PC-3 (cell line): ENCODE data around the gene TMEM91. TPM values are rescaled to one million over a fixed set of nuclear protein-coding genes. Genes with fewer than 3 reads are reported as not detected.

Source experiments
- ATAC-seq: fragments of 200-7000 bp; cut with Tn5 transposase; 2 replicates; pipeline ENCODE4 v1.9.1; 2020; ENCODE audit warnings: mild to moderate bottlenecking, moderate library complexity
- BruUV-seq: library from RNA; stranded (reverse); fragments of 400-500 nt; replicated peaks from 2 replicates; lab custom pipeline; 2021; lab: Mats Ljungman, UMichigan
- CTCF ChIA-PET: fragments of 300-600 bp; sonication (Branson Sonifier 250); formaldehyde crosslinking; loops from one replicate; lab custom pipeline; 2022; ENCODE audit warnings: antibody characterized with exemption; lab: Charles Lee
- POLR2A ChIA-PET: fragments of 300-600 bp; sonication (Branson Sonifier 250); formaldehyde crosslinking; loops from one replicate; lab custom pipeline; 2022; ENCODE audit warnings: antibody characterized with exemption; ENCODE audit not compliant: unreplicated experiment; lab: Charles Lee
- DNase-seq: peaks from one replicate; pipeline ENCODE4 v3.0.0-alpha.2; 2015
- H2AFZ ChIP-seq: fragments of 300-600 bp; sonication (generic); 2 replicates; pipeline ENCODE4 v1.6.0; 2016; ENCODE audit warnings: antibody characterized with exemption, low read length
- H3F3A ChIP-seq: fragments of 300-600 bp; sonication (generic); one replicate; pipeline ENCODE4 v1.6.0; 2017; ENCODE audit warnings: antibody characterized with exemption, low read length, control low read depth, mild to moderate bottlenecking; ENCODE audit not compliant: unreplicated experiment
- H3K27ac ChIP-seq: fragments of 300-600 bp; sonication (generic); 2 replicates; pipeline ENCODE4 v1.5.1; 2016; ENCODE audit warnings: mild to moderate bottlenecking, low read length
- H3K27me3 ChIP-seq: fragments of 300-600 bp; sonication (generic); 2 replicates; pipeline ENCODE4 v1.6.1; 2016; ENCODE audit warnings: low read length, mixed read lengths
- H3K36me3 ChIP-seq: fragments of 300-600 bp; sonication (generic); 2 replicates; pipeline ENCODE4 v1.6.1; 2016; ENCODE audit warnings: low read depth, mixed run types, low read length, mixed read lengths
- H3K4me1 ChIP-seq: fragments of 300-600 bp; sonication (generic); 2 replicates; pipeline ENCODE4 v1.5.1; 2016; ENCODE audit warnings: low read length; ENCODE audit not compliant: insufficient read depth
- H3K4me2 ChIP-seq: fragments of 300-600 bp; sonication (generic); 2 replicates; pipeline ENCODE4 v1.6.0; 2016; ENCODE audit warnings: low read length
- H3K4me3 ChIP-seq: fragments of 300-600 bp; sonication (generic); 2 replicates; pipeline ENCODE4 v1.5.1; 2016; ENCODE audit warnings: mild to moderate bottlenecking, low read length, mixed read lengths
- H3K79me2 ChIP-seq: fragments of 300-600 bp; sonication (generic); 2 replicates; pipeline ENCODE4 v1.6.1; 2017; ENCODE audit warnings: low read length, mixed read lengths
- H3K9ac ChIP-seq: fragments of 300-600 bp; sonication (generic); 2 replicates; pipeline ENCODE4 v1.6.0; 2016; ENCODE audit warnings: mild to moderate bottlenecking, low read length
- H3K9me2 ChIP-seq: fragments of 300-600 bp; sonication (generic); replicated peaks from 2 replicates; pipeline ENCODE4 v1.6.1; 2016; ENCODE audit warnings: mixed run types, low read length, mixed read lengths
- H3K9me3 ChIP-seq: fragments of 300-600 bp; sonication (generic); 2 replicates; pipeline ENCODE4 v1.6.1; 2016; ENCODE audit warnings: low read length, mixed read lengths
- H4K20me1 ChIP-seq: fragments of 300-600 bp; sonication (generic); 2 replicates; pipeline ENCODE4 v1.6.1; 2016; ENCODE audit warnings: low read length, mixed read lengths
- CTCF ChIP-seq: fragments of 300-600 bp; sonication (generic); conservative IDR thresholded peaks from 2 replicates; pipeline ENCODE4 v1.5.1; 2017; ENCODE audit warnings: antibody characterized with exemption, low read depth, mild to moderate bottlenecking, low read length
- EZH2 ChIP-seq: fragments of 300-600 bp; sonication (generic); IDR thresholded peaks from one replicate; pipeline ENCODE4 v1.6.1; 2017; ENCODE audit warnings: antibody characterized with exemption, mild to moderate bottlenecking, low read length; ENCODE audit not compliant: unreplicated experiment
- EZH2phosphoT487 ChIP-seq: fragments of 300-600 bp; sonication (generic); IDR thresholded peaks from 2 replicates; pipeline ENCODE4 v1.6.1; 2018; ENCODE audit warnings: mild to moderate bottlenecking, antibody characterized with exemption, low read length, borderline replicate concordance
- intact Hi-C: fragments of 100-400 bp; cut with micrococcal nuclease; formaldehyde crosslinking; loops from 2 replicates; pipeline ENCODE4 v1.9.0; 2023
- total RNA-seq: library from RNA; depleted of rRNA; stranded (reverse); fragments of >200 nt; gene quantifications from 2 replicates; pipeline ENCODE4 v1.2.3, GENCODE V29; 2014; rRNA removed

TMEM91 gene
- total RNA-seq, 1 experiment from 2014 or later: 2.4 TPM

GRCh38 chr19:41431426-41432386 lies 55.4 kb downstream of the TMEM91 start:
- CTCF ChIA-PET: no interaction called here
- H4K20me1 ChIP-seq: no peaks in the 10 kb centered on the region
- no peak overlapping the region for H2AFZ ChIP-seq
- H3K27ac ChIP-seq: no peak overlapping the region
- TSS peak; percentile 38 for BruUV-seq
- no peaks in the 10 kb centered on the region for H3K27me3 ChIP-seq
- POLR2A ChIA-PET: no interaction called here
- H3K4me3 ChIP-seq: no peak overlapping the region
- no peaks in the 10 kb centered on the region for H3K9me3 ChIP-seq
- intact Hi-C loops: no loop called here
- H3K9me2 ChIP-seq: no peaks in the 10 kb centered on the region
- no peaks in the 10 kb centered on the region for H3K36me3 ChIP-seq
- H3K4me2 ChIP-seq: no peak overlapping the region
- ATAC-seq (no peak), DNase-seq (no peak)
- no peak overlapping the region for H3K9ac ChIP-seq
- no peaks in the 10 kb centered on the region for H3F3A ChIP-seq
- H3K79me2 ChIP-seq: no peaks in the 10 kb centered on the region
- TF ChIP-seq EZH2 (no peak), CTCF (peak; percentile 46; the same call in 1 of the 2 replicates)
- no peaks in the 10 kb centered on the region for H3K4me1 ChIP-seq

- intact Hi-C loops: no loop called here
- H2AFZ ChIP-seq: no peak overlapping the region
- no peaks in the 10 kb centered on the region for H4K20me1 ChIP-seq
- no peak for ATAC-seq
- no peak overlapping the region for H3K27ac ChIP-seq
- no peak overlapping the region for H3K4me3 ChIP-seq
- H3F3A ChIP-seq: no peaks in the 10 kb centered on the region
- no peaks in the 10 kb centered on the region for H3K9me2 ChIP-seq
- no peaks in the 10 kb centered on the region for H3K4me1 ChIP-seq
- TF ChIP-seq CTCF (no peak), EZH2 (no peak), EZH2phosphoT487 (no peak)
- ChIA-PET POLR2A (no interaction called here), CTCF (no interaction called here)
- H3K9me3 ChIP-seq: no peaks in the 10 kb centered on the region
- no peak overlapping the region for H3K9ac ChIP-seq
- H3K4me2 ChIP-seq: no peak overlapping the region
- no TSS peak for BruUV-seq
- no peaks in the 10 kb centered on the region for H3K79me2 ChIP-seq
- no peak for DNase-seq
- no peaks in the 10 kb centered on the region for H3K27me3 ChIP-seq
- H3K36me3 ChIP-seq: no peaks in the 10 kb centered on the region
These were observed 56.8 kb downstream of the TMEM91 start for GRCh38 chr19:41433171-41433570.

Other genes starting within 250 kb of the TMEM91 start
- gene CYP2S1, start 183.3 kb upstream of the TMEM91 start, total RNA-seq: 8.6 and 10.3 TPM in 2 replicates
- 172 and 202 TPM in 2 replicates for gene AXL, start 157.3 kb upstream of the TMEM91 start, total RNA-seq
- gene HNRNPUL1, start 112.2 kb upstream of the TMEM91 start, total RNA-seq: 158 and 198 TPM in 2 replicates
- gene CCDC97, start 66.4 kb upstream of the TMEM91 start, total RNA-seq: 18.3 and 18.4 TPM in 2 replicates
- gene TGFB1, start 22.6 kb upstream of the TMEM91 start, total RNA-seq: 16.4 and 23.4 TPM in 2 replicates
- gene B9D2, start 12.4 kb upstream of the TMEM91 start, total RNA-seq: 3.8 and 4.4 TPM in 2 replicates
- 40.8 and 41.5 TPM in 2 replicates for gene EXOSC5, start 20.8 kb downstream of the TMEM91 start, total RNA-seq
- 49.2 and 53.1 TPM in 2 replicates for gene BCKDHA, start 21.3 kb downstream of the TMEM91 start, total RNA-seq
- 2.3 TPM in 1 of 2 replicates, not detected in the other for gene B3GNT8, start 50.8 kb downstream of the TMEM91 start, total RNA-seq
- 36.8 and 44.6 TPM in 2 replicates for gene DMAC2, start 63.4 kb downstream of the TMEM91 start, total RNA-seq
- not detected in 2 replicates for gene ERICH4, start 66.6 kb downstream of the TMEM91 start, total RNA-seq
- not detected in 2 replicates for gene CEACAM21, start 199.6 kb downstream of the TMEM91 start, total RNA-seq